ENCODE data around the gene HAUS3.

DNA sequence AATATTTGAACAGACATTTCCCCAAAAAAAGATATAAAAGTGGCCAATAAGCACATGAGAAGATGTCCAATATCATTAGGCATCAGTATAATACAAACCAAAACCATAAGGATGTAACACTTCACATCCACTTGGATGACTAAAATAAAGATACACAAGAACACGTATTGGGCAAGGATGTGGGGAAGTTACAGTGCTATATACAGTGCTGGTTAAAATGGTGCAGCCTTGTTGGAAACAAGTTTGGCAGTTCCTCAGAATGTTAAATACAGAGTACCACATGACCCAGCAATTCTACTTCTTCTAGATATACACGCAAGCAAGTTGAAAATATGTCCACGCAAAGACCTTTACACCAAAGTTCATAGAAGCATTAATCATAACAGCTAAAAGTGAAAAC, 58.9 kb downstream of the HAUS3 start:
- no peak for TF ChIP-seq POLR2AphosphoS5 (IDR thresholded peaks at IDR 0.05; ENCODE audit: borderline replicate concordance, low read depth, low read length)
- no peak for TF ChIP-seq EZH2 (IDR thresholded peaks at IDR 0.05)

Data from SK-N-MC (cell line).